HFF-Myc (cell line): ENCODE data around the gene SAMD4B.

Source experiments
- DNase-seq: peaks from one replicate; pipeline ENCODE4 v3.0.0-alpha.2; 2011; ENCODE audit warnings: low read depth; ENCODE audit errors: extremely low read depth
- H3K4me3 ChIP-seq: replicated peaks from 2 replicates; pipeline ENCODE4 v1.5.1; 2011; ENCODE audit warnings: low read depth, mild to moderate bottlenecking, control low read depth, low read length
- TF ChIP-seq, protein P1 (sequence below): IDR thresholded peaks from 2 replicates; pipeline ENCODE4 v1.5.1; 2012; ENCODE audit warnings: mild to moderate bottlenecking, low read depth, low read length, control low read depth; ENCODE audit errors: missing control alignments

Gene SAMD4B

DNA sequence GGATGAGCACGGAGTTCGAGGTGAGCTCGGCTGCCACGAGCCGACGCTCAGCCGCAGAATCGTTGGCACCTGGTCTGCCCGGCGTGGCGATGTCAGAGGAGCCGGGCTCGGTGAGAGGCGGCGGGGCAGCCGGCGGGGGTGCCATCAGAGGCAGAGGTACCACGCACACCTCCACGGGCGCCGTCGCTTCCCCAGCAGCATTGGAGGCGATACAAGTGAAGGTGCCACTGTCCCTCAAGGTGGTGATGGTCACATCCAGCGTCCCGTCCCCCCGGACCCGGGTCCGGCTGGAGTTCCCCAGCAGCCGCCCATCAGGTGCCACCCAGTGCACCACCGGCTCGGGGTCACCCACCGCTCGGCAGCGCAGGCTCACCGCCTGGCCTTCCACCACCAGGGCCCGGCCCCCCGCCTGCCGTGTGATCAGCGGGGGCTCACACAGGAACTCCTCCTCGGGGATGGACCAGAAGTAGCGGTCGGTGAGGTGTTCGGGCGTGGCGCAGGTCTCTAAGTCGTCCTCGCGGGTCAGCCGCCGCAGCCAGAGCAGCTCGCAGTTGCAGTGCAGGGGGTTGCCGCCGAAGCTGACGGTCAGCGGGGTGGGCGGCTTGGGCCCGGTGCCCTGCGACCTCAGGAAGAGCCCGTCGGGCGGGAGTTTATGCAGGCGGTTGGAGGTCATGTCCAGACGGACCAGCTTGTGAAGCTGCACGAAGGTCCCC is 28.0 kb upstream of the SAMD4B start:
- TF ChIP-seq, protein P1, sequence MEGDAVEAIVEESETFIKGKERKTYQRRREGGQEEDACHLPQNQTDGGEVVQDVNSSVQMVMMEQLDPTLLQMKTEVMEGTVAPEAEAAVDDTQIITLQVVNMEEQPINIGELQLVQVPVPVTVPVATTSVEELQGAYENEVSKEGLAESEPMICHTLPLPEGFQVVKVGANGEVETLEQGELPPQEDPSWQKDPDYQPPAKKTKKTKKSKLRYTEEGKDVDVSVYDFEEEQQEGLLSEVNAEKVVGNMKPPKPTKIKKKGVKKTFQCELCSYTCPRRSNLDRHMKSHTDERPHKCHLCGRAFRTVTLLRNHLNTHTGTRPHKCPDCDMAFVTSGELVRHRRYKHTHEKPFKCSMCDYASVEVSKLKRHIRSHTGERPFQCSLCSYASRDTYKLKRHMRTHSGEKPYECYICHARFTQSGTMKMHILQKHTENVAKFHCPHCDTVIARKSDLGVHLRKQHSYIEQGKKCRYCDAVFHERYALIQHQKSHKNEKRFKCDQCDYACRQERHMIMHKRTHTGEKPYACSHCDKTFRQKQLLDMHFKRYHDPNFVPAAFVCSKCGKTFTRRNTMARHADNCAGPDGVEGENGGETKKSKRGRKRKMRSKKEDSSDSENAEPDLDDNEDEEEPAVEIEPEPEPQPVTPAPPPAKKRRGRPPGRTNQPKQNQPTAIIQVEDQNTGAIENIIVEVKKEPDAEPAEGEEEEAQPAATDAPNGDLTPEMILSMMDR = no peak
- no peak for DNase-seq
- H3K4me3 ChIP-seq = no peak overlapping the region

DNA sequence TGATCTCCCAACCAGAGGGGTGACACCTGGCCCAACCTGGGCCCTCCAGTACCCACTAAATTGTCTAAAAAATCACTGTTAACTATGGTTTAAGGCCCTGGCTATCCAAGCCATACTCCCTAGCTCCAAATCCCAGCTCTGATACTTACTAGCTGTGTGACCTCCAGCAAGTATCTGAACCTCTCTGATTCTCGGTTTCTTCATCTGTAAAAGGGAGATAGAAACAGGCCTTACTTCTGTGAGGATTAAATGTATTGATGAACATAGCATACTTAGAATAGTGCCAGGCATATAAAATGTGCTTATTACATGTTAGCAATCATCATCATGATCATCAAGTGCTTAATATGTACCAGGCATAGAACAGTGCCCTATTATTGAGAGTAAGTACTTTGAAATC is 26.3 kb upstream of the SAMD4B start:
- DNase-seq = no peak
- TF ChIP-seq, protein P1 = no peak

DNA sequence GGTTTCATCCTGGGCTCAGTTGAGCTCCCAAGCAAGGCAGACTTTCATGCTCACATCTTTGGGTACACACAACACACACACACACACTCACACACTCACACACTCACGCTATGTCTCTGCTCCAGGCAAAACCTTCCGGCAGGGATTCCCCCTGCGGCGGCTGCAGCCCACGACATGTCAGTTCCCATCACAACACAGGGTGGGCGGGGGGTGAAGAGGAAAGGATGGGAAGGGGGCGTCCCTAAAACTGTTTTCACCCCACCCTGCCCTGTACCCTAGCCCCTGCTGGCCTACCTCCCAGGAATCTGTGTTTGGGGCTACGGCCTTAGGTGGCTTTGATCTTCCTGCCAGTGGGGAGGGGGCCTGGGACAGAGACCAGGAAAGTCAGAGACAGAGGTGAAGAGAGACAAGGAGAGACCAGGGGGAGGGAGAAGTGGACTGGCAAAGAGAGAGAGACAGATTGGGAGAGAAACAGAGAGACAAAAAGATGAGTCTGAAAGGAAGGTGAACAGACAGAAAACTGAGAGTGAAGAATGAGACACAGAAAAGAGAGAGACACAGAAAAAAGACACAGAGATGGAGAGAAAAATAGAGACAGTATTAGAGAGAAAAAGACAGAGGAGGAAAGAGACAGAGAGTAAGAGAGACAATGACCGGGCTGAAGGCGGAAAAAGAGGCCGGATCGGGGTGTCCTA is 25.4 kb upstream of the SAMD4B start:
- DNase-seq = no peak
- H3K4me3 ChIP-seq = no peak overlapping the region
- TF ChIP-seq, protein P1 = no peak

More for the DNA sequence above, 26.3 kb upstream of the SAMD4B start:
- no peak overlapping the region for H3K4me3 ChIP-seq

DNA sequence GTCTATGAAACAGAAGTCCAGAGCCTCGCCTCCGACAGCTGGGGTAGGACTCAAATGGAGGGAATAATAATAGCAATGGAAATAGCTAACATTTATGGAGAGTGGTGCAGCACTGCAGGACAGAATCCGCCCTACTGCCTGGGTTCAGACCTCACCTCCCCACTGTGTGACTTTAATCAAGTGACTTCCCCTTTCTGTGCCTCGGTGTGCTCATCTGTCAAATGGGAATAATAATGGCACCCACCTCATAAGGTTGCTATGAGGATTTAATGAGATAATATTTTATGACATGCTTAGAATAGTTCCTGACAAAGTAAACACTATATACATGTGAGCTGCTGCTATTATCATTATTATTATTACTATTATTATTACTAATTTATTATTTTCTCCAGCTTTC is 24.7 kb upstream of the SAMD4B start:
- no peak for DNase-seq
- TF ChIP-seq, protein P1 = no peak
- no peak overlapping the region for H3K4me3 ChIP-seq

DNA sequence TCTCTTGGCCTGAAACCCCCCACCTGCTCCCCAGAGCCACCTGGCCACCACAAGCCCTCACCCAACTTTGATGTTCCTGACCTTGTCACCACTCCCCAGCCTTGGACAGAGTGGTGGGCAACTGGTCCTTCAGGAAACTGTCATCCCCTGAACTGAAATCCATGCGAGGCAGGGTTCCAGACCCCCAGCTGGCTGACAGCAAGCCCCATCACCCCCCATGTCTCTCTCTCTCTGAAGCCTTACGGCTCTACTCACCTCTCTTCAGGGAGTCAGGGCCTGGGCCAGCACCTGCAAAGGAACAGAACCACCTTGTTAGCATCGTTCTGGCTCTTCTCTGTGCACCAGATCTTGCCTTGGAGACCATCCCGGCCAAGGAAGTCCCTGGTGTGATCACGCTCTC is 24.1 kb upstream of the SAMD4B start:
- no peak for DNase-seq
- no peak overlapping the region for H3K4me3 ChIP-seq
- TF ChIP-seq, protein P1 = no peak

DNA sequence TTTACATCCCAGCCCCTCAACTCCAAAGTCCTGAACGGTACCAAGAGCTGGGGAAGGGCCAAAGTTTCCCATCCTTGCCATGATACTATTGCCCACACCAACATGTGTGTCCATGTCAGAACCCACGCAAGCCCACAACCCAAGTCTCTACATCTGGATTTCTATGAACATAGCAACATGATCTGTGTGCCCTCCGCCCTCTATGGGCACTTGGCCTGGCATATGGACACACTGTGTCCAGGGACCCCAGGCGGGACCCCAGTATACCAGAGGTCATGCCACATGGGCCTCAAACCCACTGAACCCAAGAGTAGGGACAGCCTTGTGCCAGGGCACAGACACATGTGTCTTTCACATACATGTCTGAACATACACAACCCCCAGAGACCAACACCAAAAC is 23.5 kb upstream of the SAMD4B start:
- no peak overlapping the region for H3K4me3 ChIP-seq
- TF ChIP-seq, protein P1 = no peak
- no peak for DNase-seq
